ENCODE results near the gene PGP. TPM values are rescaled to one million over a fixed set of nuclear protein-coding genes. Genes with fewer than 3 reads are reported as not detected.

PGP gene
- polyA plus RNA-seq, 2 donors = 7.1 to 7.7 TPM

DNA sequence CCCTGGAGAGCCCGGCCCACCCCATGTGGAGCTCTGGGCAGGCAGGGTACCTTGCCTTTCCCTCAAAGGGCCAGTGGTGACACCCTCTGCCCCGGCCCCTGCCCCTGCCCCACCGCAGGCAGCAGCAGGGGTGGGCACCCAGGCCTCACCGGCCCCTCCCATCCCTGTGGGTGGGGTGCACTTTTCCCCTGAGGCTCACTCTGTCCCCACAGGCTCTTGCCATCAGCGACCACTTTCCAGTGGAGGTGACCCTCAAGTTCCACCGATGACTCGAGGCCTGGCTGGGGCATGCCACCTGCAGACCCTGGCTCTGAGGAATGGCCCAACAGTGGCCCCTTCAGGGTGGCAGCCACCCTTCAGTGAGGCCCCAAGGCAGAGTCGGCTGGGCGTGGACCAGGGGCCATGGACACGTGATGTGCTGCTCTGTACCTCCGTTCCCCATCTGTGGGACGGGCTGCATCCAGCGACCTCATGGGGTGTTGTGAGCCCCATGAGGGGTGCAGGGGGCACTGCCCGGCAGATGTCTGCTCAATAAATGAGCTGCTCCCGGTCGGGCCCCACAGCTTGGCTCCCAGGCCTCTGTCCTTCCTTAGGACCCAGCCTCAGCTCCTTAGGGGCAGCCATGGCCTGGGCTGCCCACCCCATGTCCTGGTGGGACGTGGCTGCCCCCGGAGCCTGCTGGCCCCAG is 23.7 kb upstream of the PGP start:
- H3K36me3 ChIP-seq (ENCODE audit: control insufficient read depth in 2 of 2, insufficient read depth in 2 of 2, low read length in 1 of 2) = peaks cover 9 to 38% of the 10 kb centered on the region in 2 donors
- H3K27me3 ChIP-seq (ENCODE audit: control insufficient read depth in 1 of 2, insufficient read depth in 2 of 2, low read length in 2 of 2) = peaks cover 0 to 10% of the 10 kb centered on the region in 2 donors
- no peaks in the 10 kb centered on the region for H3K9me3 ChIP-seq (ENCODE audit: control insufficient read depth in 2 of 2, insufficient read depth in 1 of 2, low read depth in 1 of 2, low read length in 1 of 2)
- WGBS, 2 donors = 54% methylated on average over 18 of the region's 18 CpGs
- peaks cover 6 to 23% of the 10 kb centered on the region in 2 donors for H3K4me1 ChIP-seq (ENCODE audit: control insufficient read depth in 2 of 2, insufficient read depth in 2 of 2, low read length in 1 of 2)
- no peak overlapping the region for H3K4me3 ChIP-seq (ENCODE audit: low read depth in 1 of 2, low read length in 2 of 2)
- no peak overlapping the region for H3K27ac ChIP-seq (ENCODE audit: low read depth in 2 of 2, low read length in 1 of 2)

DNA sequence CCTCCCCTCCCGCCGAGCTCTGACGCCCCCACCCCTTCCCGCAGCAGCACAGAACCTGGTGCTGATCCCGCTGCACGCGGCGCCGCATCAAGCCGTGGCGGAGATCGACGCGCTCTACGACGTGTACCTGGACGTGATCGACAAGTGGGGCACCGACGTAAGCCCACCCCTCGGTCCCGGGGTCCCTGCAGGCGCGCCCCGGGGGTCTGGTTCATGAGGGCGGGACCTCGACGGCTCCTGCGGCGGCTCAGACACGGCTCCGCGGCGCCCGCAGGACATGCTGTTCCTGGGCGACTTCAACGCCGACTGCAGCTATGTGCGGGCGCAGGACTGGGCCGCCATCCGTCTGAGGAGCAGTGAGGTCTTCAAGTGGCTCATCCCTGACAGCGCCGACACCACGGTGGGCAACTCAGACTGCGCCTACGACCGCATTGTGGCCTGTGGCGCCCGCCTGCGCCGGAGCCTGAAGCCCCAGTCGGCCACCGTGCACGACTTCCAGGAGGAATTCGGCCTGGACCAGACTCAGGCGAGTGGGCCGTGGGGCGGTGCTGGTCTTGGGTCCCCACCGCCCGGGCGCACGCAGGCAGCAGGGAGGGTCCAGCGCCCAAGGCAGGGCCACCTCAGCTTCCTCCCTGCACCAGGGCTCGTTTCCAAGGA is 23.0 kb upstream of the PGP start:
- Histone ChIP-seq H3K4me1 (ENCODE audit: control insufficient read depth in 2 of 2, insufficient read depth in 2 of 2, low read length in 1 of 2) (peaks cover 6 to 23% of the 10 kb centered on the region in 2 donors), H3K4me3 (ENCODE audit: low read depth in 1 of 2, low read length in 2 of 2) (no peak overlapping the region), H3K27me3 (ENCODE audit: control insufficient read depth in 1 of 2, insufficient read depth in 2 of 2, low read length in 2 of 2) (peaks cover 0 to 10% of the 10 kb centered on the region in 2 donors), H3K9me3 (ENCODE audit: control insufficient read depth in 2 of 2, insufficient read depth in 1 of 2, low read depth in 1 of 2, low read length in 1 of 2) (no peaks in the 10 kb centered on the region), H3K27ac (ENCODE audit: low read depth in 2 of 2, low read length in 1 of 2) (no peak overlapping the region), H3K36me3 (ENCODE audit: control insufficient read depth in 2 of 2, insufficient read depth in 2 of 2, low read length in 1 of 2) (peaks cover 12 to 38% of the 10 kb centered on the region in 2 donors)
- 16 to 19% methylated on average over 56 to 65 of the region's 65 CpGs for WGBS, 2 donors

DNA sequence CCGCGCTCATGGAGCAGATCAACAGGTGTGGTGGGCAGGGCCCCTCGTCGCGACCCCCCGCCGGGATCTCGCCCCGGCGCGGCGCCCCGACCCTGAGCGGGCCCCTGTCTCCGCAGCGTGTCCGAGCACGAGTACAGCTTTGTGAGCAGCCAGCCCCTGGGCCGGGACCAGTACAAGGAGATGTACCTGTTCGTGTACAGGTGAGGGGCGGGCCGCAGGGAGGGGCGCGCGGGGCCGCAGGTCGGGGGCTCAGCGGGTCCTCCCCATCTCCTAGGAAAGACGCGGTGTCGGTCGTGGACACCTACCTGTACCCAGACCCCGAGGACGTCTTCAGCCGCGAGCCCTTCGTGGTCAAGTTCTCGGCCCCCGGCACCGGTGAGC is 22.5 kb upstream of the PGP start:
- 6 to 8% methylated on average over 34 to 40 of the region's 40 CpGs for WGBS, 2 donors
- peaks cover 15 to 41% of the 10 kb centered on the region in 2 donors for H3K36me3 ChIP-seq (ENCODE audit: control insufficient read depth in 2 of 2, insufficient read depth in 2 of 2, low read length in 1 of 2)

GRCh38 chr16:2236337-2237101 is 21.9 kb upstream of the PGP start, which contains the start of gene DNASE1L2:
DNASE1L2 (plus strand) TSS chr16:2236444; CDS start chr16:2236817, 373 bp downstream.
- Histone ChIP-seq H3K27me3 (ENCODE audit: control insufficient read depth in 1 of 2, insufficient read depth in 2 of 2, low read length in 2 of 2) (peaks cover 0 to 10% of the 10 kb centered on the region in 2 donors), H3K9me3 (ENCODE audit: control insufficient read depth in 2 of 2, insufficient read depth in 1 of 2, low read depth in 1 of 2, low read length in 1 of 2) (no peaks in the 10 kb centered on the region), H3K4me1 (ENCODE audit: control insufficient read depth in 2 of 2, insufficient read depth in 2 of 2, low read length in 1 of 2) (peaks cover 6 to 25% of the 10 kb centered on the region in 2 donors), H3K27ac (ENCODE audit: low read depth in 2 of 2, low read length in 1 of 2) (no peak within 1 kb of the TSS), H3K4me3 (ENCODE audit: low read depth in 1 of 2, low read length in 2 of 2) (peak within 1 kb of the TSS in 1 of 2 donors; percentile 13), H3K36me3 (ENCODE audit: control insufficient read depth in 2 of 2, insufficient read depth in 2 of 2, low read length in 1 of 2) (peaks cover 15 to 47% of the 10 kb centered on the region in 2 donors)
- WGBS, 2 donors = 5 to 9% methylated on average over 61 to 64 of the region's 64 CpGs

More for the DNA sequence above, 22.5 kb upstream of the PGP start:
- Histone ChIP-seq H3K4me3 (ENCODE audit: low read depth in 1 of 2, low read length in 2 of 2) (peak overlapping the region in 1 of 2 donors; percentile 13), H3K27ac (ENCODE audit: low read depth in 2 of 2, low read length in 1 of 2) (no peak overlapping the region), H3K4me1 (ENCODE audit: control insufficient read depth in 2 of 2, insufficient read depth in 2 of 2, low read length in 1 of 2) (peaks cover 6 to 23% of the 10 kb centered on the region in 2 donors), H3K27me3 (ENCODE audit: control insufficient read depth in 1 of 2, insufficient read depth in 2 of 2, low read length in 2 of 2) (peaks cover 0 to 10% of the 10 kb centered on the region in 2 donors), H3K9me3 (ENCODE audit: control insufficient read depth in 2 of 2, insufficient read depth in 1 of 2, low read depth in 1 of 2, low read length in 1 of 2) (no peaks in the 10 kb centered on the region)

DNA sequence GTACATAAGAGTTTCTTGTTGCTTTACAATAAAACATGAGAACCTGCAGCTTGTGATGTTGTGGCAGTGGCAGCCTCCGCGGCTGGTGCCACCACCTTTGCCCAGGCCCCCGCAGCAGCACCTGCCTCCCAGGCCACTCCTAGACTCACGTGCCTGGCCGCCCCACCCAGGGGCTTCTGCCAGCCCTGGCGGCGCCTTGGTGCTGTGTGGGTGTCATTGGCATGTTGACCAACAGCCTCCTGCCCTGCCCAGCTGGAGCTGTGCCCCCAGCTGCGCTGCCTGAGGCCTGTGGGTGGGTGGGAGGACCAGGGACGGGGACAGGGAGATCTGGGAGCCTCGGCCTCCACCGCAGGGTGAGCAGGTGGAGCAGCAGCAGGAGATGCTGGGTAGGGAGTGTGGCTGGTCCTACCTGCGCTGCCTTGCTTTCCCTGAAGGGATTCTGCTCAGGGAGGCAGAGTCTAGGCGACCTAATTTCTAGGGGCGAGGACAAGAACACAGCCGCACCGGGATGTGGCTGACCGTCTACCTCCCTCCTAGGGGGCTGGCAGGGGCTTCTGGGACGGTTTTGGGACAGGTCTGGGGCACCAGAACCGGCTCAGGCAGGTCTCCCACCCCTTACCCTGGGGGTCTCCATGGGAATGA is 21.2 kb upstream of the PGP start:
- H3K27ac ChIP-seq (ENCODE audit: low read depth in 2 of 2, low read length in 1 of 2) = no peak overlapping the region

DNA sequence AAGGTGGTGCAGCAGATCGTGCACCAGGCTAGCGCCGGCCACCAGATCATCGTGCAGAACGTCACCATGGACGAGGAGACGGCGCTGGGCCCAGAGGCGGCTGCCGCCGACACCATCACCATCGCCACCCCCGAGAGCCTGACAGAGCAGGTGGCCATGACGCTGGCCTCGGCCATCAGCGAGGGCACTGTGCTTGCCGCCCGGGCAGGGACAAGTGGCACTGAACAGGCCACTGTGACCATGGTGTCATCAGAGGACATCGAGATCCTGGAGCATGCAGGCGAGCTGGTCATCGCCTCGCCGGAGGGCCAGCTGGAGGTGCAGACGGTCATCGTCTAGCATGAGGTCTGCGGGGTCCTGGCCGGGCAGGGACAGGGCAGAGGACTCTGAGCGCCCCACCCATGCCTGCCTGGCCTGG is 20.6 kb upstream of the PGP start:
- Histone ChIP-seq H3K4me3 (ENCODE audit: low read depth in 1 of 2, low read length in 2 of 2) (no peak overlapping the region), H3K36me3 (ENCODE audit: control insufficient read depth in 2 of 2, insufficient read depth in 2 of 2, low read length in 1 of 2) (peaks cover 15 to 57% of the 10 kb centered on the region in 2 donors), H3K27ac (ENCODE audit: low read depth in 2 of 2, low read length in 1 of 2) (no peak overlapping the region), H3K9me3 (ENCODE audit: control insufficient read depth in 2 of 2, insufficient read depth in 1 of 2, low read depth in 1 of 2, low read length in 1 of 2) (no peaks in the 10 kb centered on the region), H3K27me3 (ENCODE audit: control insufficient read depth in 1 of 2, insufficient read depth in 2 of 2, low read length in 2 of 2) (peaks cover 0 to 10% of the 10 kb centered on the region in 2 donors), H3K4me1 (ENCODE audit: control insufficient read depth in 2 of 2, insufficient read depth in 2 of 2, low read length in 1 of 2) (peaks cover 6 to 32% of the 10 kb centered on the region in 2 donors)
- 94 to 95% methylated on average over 28 of the region's 28 CpGs for WGBS, 2 donors

More for the DNA sequence above, 21.2 kb upstream of the PGP start:
- 51 to 63% methylated on average over 19 of the region's 19 CpGs for WGBS, 2 donors
- Histone ChIP-seq H3K4me1 (ENCODE audit: control insufficient read depth in 2 of 2, insufficient read depth in 2 of 2, low read length in 1 of 2) (peaks cover 6 to 32% of the 10 kb centered on the region in 2 donors), H3K9me3 (ENCODE audit: control insufficient read depth in 2 of 2, insufficient read depth in 1 of 2, low read depth in 1 of 2, low read length in 1 of 2) (no peaks in the 10 kb centered on the region), H3K36me3 (ENCODE audit: control insufficient read depth in 2 of 2, insufficient read depth in 2 of 2, low read length in 1 of 2) (peaks cover 15 to 53% of the 10 kb centered on the region in 2 donors), H3K4me3 (ENCODE audit: low read depth in 1 of 2, low read length in 2 of 2) (no peak overlapping the region), H3K27me3 (ENCODE audit: control insufficient read depth in 1 of 2, insufficient read depth in 2 of 2, low read length in 2 of 2) (peaks cover 0 to 10% of the 10 kb centered on the region in 2 donors)

DNA sequence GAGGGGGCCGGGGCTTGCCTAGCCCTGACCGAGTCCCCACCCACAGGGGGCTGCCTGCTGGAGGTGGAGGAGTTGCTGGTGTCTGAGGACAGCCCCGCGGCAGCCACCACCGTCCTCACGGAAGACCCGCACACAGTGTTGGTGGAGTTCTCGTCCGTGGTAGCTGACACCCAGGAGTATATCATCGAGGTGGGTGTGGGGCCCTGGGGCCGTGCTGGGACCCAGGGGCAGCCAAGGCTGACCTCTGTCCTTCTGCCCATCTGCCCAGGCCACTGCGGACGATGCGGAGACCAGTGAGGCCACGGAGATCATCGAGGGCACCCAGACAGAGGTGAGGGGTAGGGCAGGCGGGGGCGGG is 20.2 kb upstream of the PGP start:
- H3K9me3 ChIP-seq (ENCODE audit: control insufficient read depth in 2 of 2, insufficient read depth in 1 of 2, low read depth in 1 of 2, low read length in 1 of 2) = no peaks in the 10 kb centered on the region
- H3K36me3 ChIP-seq (ENCODE audit: control insufficient read depth in 2 of 2, insufficient read depth in 2 of 2, low read length in 1 of 2) = peaks cover 15 to 59% of the 10 kb centered on the region in 2 donors
- H3K4me1 ChIP-seq (ENCODE audit: control insufficient read depth in 2 of 2, insufficient read depth in 2 of 2, low read length in 1 of 2) = peaks cover 6 to 32% of the 10 kb centered on the region in 2 donors
- peaks cover 0 to 10% of the 10 kb centered on the region in 2 donors for H3K27me3 ChIP-seq (ENCODE audit: control insufficient read depth in 1 of 2, insufficient read depth in 2 of 2, low read length in 2 of 2)
- no peak overlapping the region for H3K4me3 ChIP-seq (ENCODE audit: low read depth in 1 of 2, low read length in 2 of 2)
- no peak overlapping the region for H3K27ac ChIP-seq (ENCODE audit: low read depth in 2 of 2, low read length in 1 of 2)
- 91 to 93% methylated on average over 15 to 18 of the region's 18 CpGs for WGBS, 2 donors

- Histone ChIP-seq H3K27me3 (ENCODE audit: control insufficient read depth in 1 of 2, insufficient read depth in 2 of 2, low read length in 2 of 2) (peaks cover 0 to 10% of the 10 kb centered on the region in 2 donors), H3K4me3 (ENCODE audit: low read depth in 1 of 2, low read length in 2 of 2) (no peak overlapping the region), H3K9me3 (ENCODE audit: control insufficient read depth in 2 of 2, insufficient read depth in 1 of 2, low read depth in 1 of 2, low read length in 1 of 2) (no peaks in the 10 kb centered on the region), H3K27ac (ENCODE audit: low read depth in 2 of 2, low read length in 1 of 2) (no peak overlapping the region), H3K36me3 (ENCODE audit: control insufficient read depth in 2 of 2, insufficient read depth in 2 of 2, low read length in 1 of 2) (peaks cover 19 to 65% of the 10 kb centered on the region in 2 donors), H3K4me1 (ENCODE audit: control insufficient read depth in 2 of 2, insufficient read depth in 2 of 2, low read length in 1 of 2) (peaks cover 6 to 32% of the 10 kb centered on the region in 2 donors)
- WGBS, 2 donors = 91 to 93% methylated on average over 51 of the region's 51 CpGs
Measured at GRCh38 chr16:2233872-2234812, 19.5 kb upstream of the PGP start.

Data from esophagus (tissue), 2 donors.